NOMO-1 treated with dmso at 0.1 percent for 144 hours (cell line): ENCODE measurements around the gene RPS3A.
A peak's percentile ranks its signal among the peaks of the same experiment; 100 is the strongest.
"Not testable (repeated sequence)": the region's sequence is repeated elsewhere in the genome, so short reads cannot be mapped to it uniquely, and the experiment has no call there.

Source experiments
- DNase-seq: peaks from one replicate; lab custom pipeline; 2025; ENCODE audit not compliant: unreplicated experiment; lab: John Stamatoyannopoulos, UW

The RPS3A gene

DNA sequence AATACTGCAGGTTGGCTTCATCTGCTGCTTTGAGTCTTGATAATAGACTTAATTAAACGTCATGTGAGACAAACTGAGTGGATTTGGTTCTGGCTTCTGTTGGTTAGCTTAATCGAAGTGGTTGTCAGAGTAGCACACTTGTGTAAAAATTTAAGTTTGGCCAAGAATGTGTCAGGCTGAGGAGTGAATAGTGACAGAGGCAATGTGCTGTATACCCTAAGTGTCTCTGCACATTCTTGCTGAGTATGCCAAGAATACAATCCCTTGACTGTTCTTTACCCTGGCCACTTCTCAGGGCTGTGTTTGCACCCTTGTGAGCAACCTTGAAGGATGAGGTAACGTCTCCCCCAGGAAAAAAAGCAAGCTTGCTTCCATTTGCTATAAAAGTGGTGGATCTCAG is 14.9 kb downstream of the RPS3A start:
- DNase-seq: no peak

GRCh38 chr4:151114986-151115385 is 15.6 kb downstream of the RPS3A start:
- no peak for DNase-seq

DNA sequence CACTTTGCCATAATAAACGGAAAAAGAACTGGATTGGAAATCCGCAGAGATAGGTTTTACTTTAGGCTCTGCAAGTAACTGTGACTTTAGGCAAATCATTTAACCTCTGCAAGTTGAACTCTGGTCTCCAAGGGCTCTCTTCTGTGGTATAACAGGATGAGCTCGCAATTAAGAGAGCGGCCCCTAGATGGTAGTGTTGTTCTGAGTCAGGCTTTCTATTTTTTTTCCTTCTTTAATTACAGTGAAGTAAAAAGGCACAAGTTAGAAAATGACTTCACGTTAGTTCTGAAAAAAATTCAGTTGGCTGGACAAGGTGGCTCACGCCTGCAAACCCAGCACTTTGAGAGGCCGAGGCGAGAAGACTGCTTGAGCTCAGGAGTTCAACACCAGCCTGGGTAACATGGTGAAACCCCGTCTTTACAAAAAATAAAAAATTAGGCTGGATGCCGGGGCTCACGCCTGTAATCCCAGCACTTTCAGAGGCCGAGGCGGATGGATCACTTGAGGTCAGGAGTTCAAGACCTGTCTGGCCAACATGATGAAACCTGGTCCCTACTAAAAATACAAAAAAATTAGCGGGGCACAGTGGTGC is 18.0 kb downstream of the RPS3A start:
- DNase-seq: peak; percentile 58

- no peak for DNase-seq
Observed at GRCh38 chr4:151129796-151130195, 30.4 kb downstream of the RPS3A start.

DNA sequence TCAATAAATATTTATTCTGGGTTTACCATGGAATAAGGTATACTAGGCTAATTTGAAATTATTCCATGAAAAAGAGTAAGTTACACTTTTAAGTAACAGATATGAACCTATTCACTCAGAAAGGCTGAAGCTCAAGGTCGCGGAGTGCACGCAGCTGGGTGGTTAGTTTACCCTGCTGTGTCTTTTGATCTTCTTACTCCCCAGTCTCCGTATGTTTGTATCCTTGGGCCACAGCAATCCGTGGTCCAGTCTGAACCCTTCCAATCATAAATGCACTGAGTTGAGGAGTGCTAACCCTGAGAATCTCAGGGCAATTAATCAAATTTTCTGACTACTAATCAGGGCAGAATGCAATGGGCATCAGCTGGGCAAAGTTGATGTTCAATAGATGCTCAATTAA is 33.9 kb downstream of the RPS3A start:
- DNase-seq: no peak

- not testable (repeated sequence) for DNase-seq
Observed at GRCh38 chr4:151136048-151136447, 36.6 kb downstream of the RPS3A start.

GRCh38 chr4:151139814-151140213 is 40.4 kb downstream of the RPS3A start:
- DNase-seq: no peak

GRCh38 chr4:151142758-151143157 is 43.3 kb downstream of the RPS3A start:
- no peak for DNase-seq

DNA sequence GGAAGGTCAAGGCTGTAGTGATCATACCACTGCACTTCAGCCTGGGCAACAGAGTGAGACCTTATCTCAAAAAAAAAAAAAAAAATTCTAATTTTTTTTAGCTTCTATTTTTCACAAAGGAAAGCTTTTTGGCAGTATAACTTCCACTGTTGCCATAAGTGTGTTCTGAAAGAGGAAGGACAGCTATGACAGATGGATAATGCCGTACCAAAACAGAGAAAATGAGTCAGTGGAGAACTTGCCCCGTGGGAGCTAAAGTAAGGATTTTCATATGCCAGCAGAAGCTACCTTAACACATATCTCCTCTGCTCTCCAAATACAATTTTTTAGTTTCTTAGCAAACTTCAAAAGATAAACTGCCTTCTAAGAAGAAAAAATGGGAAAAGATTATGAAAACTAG is 43.7 kb downstream of the RPS3A start:
- no peak for DNase-seq

GRCh38 chr4:151143811-151144210 is 44.4 kb downstream of the RPS3A start:
- no peak for DNase-seq

DNA sequence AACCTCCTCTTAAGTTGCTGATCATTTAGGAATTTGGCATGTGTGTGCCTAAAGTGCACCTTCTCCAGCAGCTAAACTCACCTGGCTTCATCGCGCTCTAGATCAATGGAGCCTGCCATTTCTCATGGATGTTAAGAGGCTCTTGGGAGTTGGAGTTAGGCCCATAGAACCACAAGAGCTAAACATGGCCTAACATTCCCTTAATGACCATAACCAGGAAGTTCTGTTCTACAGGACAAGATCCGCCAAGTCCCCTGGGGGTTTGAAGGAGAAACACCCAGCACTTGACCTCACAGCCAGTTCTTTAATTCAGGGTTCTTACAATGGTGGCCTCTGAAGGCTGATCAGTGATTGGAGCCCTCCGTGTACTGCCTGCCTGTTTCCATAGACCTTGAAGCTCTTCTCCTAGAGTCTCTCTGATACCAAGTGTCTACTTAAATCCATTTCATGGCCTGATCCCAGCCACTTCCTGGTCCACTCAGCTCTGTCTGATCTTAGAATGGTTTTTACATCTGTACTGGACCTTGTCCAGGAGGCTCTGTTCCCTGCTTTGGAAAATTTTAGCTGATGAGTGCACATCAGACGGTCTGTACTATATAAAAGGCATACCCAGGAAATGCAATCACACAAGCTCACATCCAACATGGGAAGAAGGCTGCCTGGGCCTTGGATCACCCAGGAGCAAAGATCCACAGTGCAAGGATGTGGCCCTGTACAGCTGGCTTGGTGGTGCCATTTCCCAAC is 45.1 kb downstream of the RPS3A start:
- DNase-seq: no peak

GRCh38 chr4:151147000-151147399 is 47.6 kb downstream of the RPS3A start:
- no peak for DNase-seq

DNA sequence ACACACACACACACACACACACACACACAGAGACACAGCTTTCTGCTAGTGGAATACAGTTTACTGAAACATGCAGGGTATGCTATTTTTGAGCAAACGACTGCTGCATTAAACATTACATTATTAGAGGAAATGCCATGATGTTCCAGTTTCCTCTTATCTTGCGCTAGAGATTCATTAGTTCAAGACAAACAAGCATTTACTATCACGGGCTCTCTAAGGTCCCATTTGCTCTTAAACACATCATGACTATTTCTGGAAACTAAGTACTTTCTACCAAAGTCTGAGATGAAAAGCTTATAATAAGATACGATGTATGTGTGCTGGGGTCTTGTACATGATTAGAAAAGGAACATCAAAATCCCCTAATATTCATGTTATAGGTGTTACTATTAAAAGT is 48.8 kb downstream of the RPS3A start:
- DNase-seq: no peak

DNA sequence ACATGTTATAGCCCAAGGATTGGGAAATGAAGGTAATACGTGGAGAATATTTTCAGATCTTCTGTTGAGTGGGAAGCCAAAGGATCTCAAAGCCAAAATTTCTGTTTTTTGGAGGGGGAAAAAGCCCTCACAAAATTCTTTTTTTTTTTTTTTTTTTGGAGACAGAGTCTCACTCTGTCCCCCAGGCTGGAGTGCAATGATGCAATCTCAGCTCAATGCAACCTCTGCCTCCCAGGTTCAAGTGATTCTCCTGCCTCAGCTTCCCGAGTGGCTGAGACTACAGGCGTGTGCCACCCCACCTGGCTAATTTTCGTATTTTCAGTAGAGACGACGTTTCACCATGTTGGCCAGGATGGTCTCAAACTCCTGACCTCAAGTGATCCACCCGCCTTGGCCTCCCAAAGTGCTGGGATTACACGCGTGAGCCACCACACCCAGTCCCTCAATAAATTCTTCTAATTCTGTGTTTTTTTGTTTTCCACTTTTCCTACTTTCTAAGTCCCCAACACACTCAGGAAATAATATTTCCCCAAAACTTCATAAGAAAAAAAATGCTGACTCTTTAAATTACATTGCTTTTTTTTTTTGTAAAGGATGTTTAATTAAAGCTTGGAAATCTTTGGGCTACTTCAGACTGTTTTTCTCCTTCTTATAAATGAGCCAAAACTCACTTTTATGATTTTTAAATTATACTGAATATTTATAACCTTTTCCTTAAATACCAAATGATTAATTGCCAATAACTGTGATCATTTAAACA is 51.6 kb downstream of the RPS3A start:
- DNase-seq: no peak

GRCh38 chr4:151152028-151152427 is 52.6 kb downstream of the RPS3A start:
- DNase-seq: no peak

DNA sequence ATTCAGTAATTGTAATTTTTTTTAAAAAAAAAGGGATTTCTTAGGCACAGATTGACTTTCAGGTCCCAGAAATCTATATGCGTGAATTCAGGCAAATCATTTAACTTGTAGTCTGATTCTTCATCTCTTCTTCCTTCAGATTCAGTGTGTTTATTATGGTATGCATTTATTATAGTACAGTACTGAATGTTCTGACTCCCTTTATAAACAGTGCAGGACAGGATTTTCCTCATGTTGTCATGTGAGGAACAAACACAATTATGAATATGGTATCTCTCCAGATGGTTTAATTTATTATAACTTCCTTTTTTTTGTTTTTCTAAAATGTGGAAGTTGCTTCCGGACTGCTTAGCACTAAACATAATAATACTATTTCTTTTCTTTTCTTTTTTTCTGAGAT is 54.2 kb downstream of the RPS3A start:
- DNase-seq: no peak
